OCI-LY3 (cell line): ENCODE data around the gene MED10.

Experiments
- H2AFZ ChIP-seq: fragments of 200-600, 300-600 bp; shearing (Covaris generic); 2 replicates; pipeline ENCODE4 v1.6.0; 2014; ENCODE audit warnings: antibody characterized with exemption, low read depth, low read length
- H3K27ac ChIP-seq: fragments of 200-600, 300-600 bp; sonication (generic); 2 replicates; pipeline ENCODE4 v1.5.1; 2014; ENCODE audit warnings: mild to moderate bottlenecking, low read length, moderate library complexity, mixed read lengths
- H3K27me3 ChIP-seq: fragments of 200-600, 300-600 bp; sonication (generic); 2 replicates; pipeline ENCODE4 v1.6.1; 2014; ENCODE audit warnings: low read depth, low read length, mixed read lengths
- H3K36me3 ChIP-seq: fragments of 200-600, 300-600 bp; sonication (generic); replicated peaks from 2 replicates; pipeline ENCODE3; 2014; ENCODE audit warnings: low read depth, low read length, mixed read lengths
- H3K4me1 ChIP-seq: fragments of 300-600, 200-600 bp; sonication (generic); 2 replicates; pipeline ENCODE4 v1.6.1; 2014; ENCODE audit warnings: low read length, mixed read lengths
- H3K4me2 ChIP-seq: fragments of 200-600, 300-600 bp; sonication (generic); 2 replicates; pipeline ENCODE4 v1.6.1; 2014; ENCODE audit warnings: low read length, mixed read lengths
- H3K4me3 ChIP-seq: fragments of 300-600, 200-600 bp; sonication (generic); 2 replicates; pipeline ENCODE4 v1.5.1; 2014; ENCODE audit warnings: antibody characterized with exemption, mild to moderate bottlenecking, low read length, moderate library complexity
- H3K79me2 ChIP-seq: fragments of 300-600, 200-600 bp; shearing (Covaris generic); 2 replicates; pipeline ENCODE4 v1.6.1; 2014; ENCODE audit warnings: mild to moderate bottlenecking, low read length, mixed read lengths
- H3K9ac ChIP-seq: fragments of 300-600, 200-600 bp; shearing (Covaris generic); 2 replicates; pipeline ENCODE4 v1.6.0; 2014; ENCODE audit warnings: mild to moderate bottlenecking, low read length, moderate library complexity
- H3K9me3 ChIP-seq: fragments of 200-600, 300-600 bp; shearing (Covaris generic); 2 replicates; pipeline ENCODE4 v1.6.1; 2014; ENCODE audit warnings: low read length, mixed read lengths; ENCODE audit not compliant: insufficient read depth
- H4K20me1 ChIP-seq: fragments of 200-600, 300-600 bp; sonication (generic); 2 replicates; pipeline ENCODE4 v1.6.1; 2016; ENCODE audit warnings: low read length, mixed read lengths; ENCODE audit not compliant: insufficient read depth
- CTCF ChIP-seq: fragments of 200-600, 300-600 bp; sonication (generic); IDR thresholded peaks from 2 replicates; pipeline ENCODE4 v1.5.1; 2014; ENCODE audit warnings: antibody characterized with exemption, low read length, low read depth
- EZH2phosphoT487 ChIP-seq: fragments of 200-600 bp; shearing (Covaris generic); IDR thresholded peaks from 2 replicates; pipeline ENCODE4 v1.6.1; 2018; ENCODE audit warnings: antibody characterized with exemption, mixed run types, low read depth

MED10 gene

GRCh38 chr5:6373081-6373846 is 5.1 kb downstream of the MED10 start:
- Histone ChIP-seq H3K79me2 (peaks cover 29% of the 10 kb centered on the region), H4K20me1 (no peaks in the 10 kb centered on the region), H2AFZ (no peak overlapping the region), H3K36me3 (peaks cover 24% of the 10 kb centered on the region), H3K4me2 (no peak overlapping the region), H3K4me3 (no peak overlapping the region), H3K27me3 (no peaks in the 10 kb centered on the region), H3K27ac (no peak overlapping the region), H3K4me1 (peaks cover 7% of the 10 kb centered on the region), H3K9ac (no peak overlapping the region), H3K9me3 (no peaks in the 10 kb centered on the region)
- TF ChIP-seq EZH2phosphoT487 = no peak

GRCh38 chr5:6372251-6373080 is 5.9 kb downstream of the MED10 start:
- H3K4me3 ChIP-seq = no peak overlapping the region
- H2AFZ ChIP-seq = no peak overlapping the region
- H3K79me2 ChIP-seq = peaks cover 21% of the 10 kb centered on the region
- no peak overlapping the region for H3K4me2 ChIP-seq
- TF ChIP-seq CTCF = no peak
- TF ChIP-seq EZH2phosphoT487 = no peak
- no peaks in the 10 kb centered on the region for H3K9me3 ChIP-seq
- H4K20me1 ChIP-seq = no peaks in the 10 kb centered on the region
- peaks cover 24% of the 10 kb centered on the region for H3K36me3 ChIP-seq
- no peaks in the 10 kb centered on the region for H3K27me3 ChIP-seq
- no peak overlapping the region for H3K9ac ChIP-seq
- H3K27ac ChIP-seq = no peak overlapping the region
- H3K4me1 ChIP-seq = peaks cover 6% of the 10 kb centered on the region

- H3K9me3 ChIP-seq = no peaks in the 10 kb centered on the region
- H3K4me1 ChIP-seq = no peaks in the 10 kb centered on the region
- TF ChIP-seq CTCF (no peak), EZH2phosphoT487 (no peak)
- H3K36me3 ChIP-seq = peaks cover 24% of the 10 kb centered on the region
- no peaks in the 10 kb centered on the region for H4K20me1 ChIP-seq
- H2AFZ ChIP-seq = no peak overlapping the region
- H3K4me2 ChIP-seq = no peak overlapping the region
- no peak overlapping the region for H3K9ac ChIP-seq
- no peaks in the 10 kb centered on the region for H3K27me3 ChIP-seq
- H3K79me2 ChIP-seq = peaks cover 9% of the 10 kb centered on the region
- no peak overlapping the region for H3K27ac ChIP-seq
- H3K4me3 ChIP-seq = no peak overlapping the region
Measured at GRCh38 chr5:6371079-6371810, 7.1 kb downstream of the MED10 start.

- no peak for TF ChIP-seq CTCF
- no peak for TF ChIP-seq EZH2phosphoT487
- Histone ChIP-seq H3K4me3 (no peak overlapping the region), H3K9me3 (no peaks in the 10 kb centered on the region), H3K79me2 (peaks cover 2% of the 10 kb centered on the region; the same call in 1 of the 2 replicates), H3K9ac (no peak overlapping the region), H4K20me1 (no peaks in the 10 kb centered on the region), H3K36me3 (peaks cover 24% of the 10 kb centered on the region), H2AFZ (no peak overlapping the region), H3K27me3 (no peaks in the 10 kb centered on the region), H3K27ac (no peak overlapping the region), H3K4me1 (no peaks in the 10 kb centered on the region), H3K4me2 (no peak overlapping the region)
Measured at GRCh38 chr5:6370580-6370979, 7.8 kb downstream of the MED10 start.
